ENCODE measurements around the gene CENPB. TPM values are rescaled to one million over a fixed set of nuclear protein-coding genes. Genes with fewer than 3 reads are reported as not detected.

The CENPB gene
- total and polyA plus RNA-seq, 4 donors: 44.7 to 89.4 (median 83.2) TPM

DNA sequence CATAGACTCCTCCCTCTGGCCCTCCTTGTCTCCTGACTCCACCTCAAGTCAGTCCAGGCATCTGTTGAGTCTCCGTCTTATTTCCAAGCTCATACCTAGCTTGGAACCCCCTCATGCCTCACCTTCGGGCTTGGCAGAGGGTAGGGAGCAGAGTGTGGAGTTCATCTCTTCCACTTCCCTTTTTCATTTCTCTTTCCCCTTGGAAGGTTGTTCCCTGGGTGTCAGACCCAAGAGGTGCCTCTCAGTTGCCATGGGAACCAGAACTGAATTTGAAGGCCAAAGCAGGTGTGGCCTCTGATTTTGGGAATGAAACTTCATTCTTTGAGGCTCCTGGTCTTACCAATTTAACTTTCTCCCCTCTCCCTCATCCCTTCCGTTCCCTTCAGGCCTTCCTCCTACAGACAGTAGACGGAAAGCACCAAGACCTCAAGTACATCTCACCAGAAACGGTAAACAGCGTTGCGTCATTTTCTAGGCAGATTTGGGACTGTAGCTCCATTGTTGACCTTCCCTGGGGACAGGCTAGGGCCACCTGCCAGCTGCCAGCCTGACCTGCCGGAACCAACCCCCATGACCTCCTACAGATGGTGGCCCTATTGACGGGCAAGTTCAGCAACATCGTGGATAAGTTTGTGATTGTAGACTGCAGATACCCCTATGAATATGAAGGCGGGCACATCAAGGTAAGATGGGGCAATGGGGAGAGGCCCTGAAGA lies 16.1 kb upstream of the CENPB start:
- Histone ChIP-seq H3K4me1 (ENCODE audit: control insufficient read depth in 1 of 2, insufficient read depth in 2 of 2, low read length in 2 of 2) (no peaks in the 10 kb centered on the region), H3K27me3 (ENCODE audit: control insufficient read depth in 1 of 2, insufficient read depth in 2 of 2, low read length in 1 of 2) (no peaks in the 10 kb centered on the region), H3K4me3 (ENCODE audit: low read length in 2 of 2) (no peak overlapping the region), H3K9me3 (ENCODE audit: control insufficient read depth, low read length) (no peaks in the 10 kb centered on the region), H3K36me3 (ENCODE audit: control insufficient read depth in 1 of 2, insufficient read depth in 2 of 2, low read length in 1 of 2) (peaks cover 0 to 4% of the 10 kb centered on the region in 2 donors), H3K27ac (ENCODE audit: low read depth in 1 of 2, low read length in 2 of 2) (no peak overlapping the region)
- intact Hi-C loops (cut with DNase I): no loop called here
- WGBS, 2 donors: 89 to 90% methylated on average over 11 of the region's 11 CpGs
- DNase-seq (no peak), ATAC-seq (ENCODE audit: low FRiP score) (no peak)

DNA sequence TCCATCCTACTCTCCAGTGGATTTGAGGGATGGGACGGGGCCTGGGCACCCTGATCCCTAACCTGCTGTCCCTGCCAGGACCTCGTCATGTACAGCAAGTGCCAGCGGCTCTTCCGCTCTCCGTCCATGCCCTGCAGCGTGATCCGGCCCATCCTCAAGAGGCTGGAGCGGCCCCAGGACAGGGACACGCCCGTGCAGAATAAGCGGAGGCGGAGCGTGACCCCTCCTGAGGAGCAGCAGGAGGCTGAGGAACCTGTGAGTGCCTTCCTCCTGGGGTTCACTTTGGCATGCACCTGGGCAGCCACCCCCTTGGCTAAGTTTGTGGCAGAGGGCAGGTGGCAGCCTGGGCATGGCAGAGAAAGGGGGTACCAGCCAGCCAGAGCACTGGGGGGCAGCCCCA lies 15.3 kb upstream of the CENPB start:
- no peak overlapping the region for H3K4me3 ChIP-seq (ENCODE audit: low read length in 2 of 2)
- intact Hi-C loops (cut with DNase I): no loop called here

DNA sequence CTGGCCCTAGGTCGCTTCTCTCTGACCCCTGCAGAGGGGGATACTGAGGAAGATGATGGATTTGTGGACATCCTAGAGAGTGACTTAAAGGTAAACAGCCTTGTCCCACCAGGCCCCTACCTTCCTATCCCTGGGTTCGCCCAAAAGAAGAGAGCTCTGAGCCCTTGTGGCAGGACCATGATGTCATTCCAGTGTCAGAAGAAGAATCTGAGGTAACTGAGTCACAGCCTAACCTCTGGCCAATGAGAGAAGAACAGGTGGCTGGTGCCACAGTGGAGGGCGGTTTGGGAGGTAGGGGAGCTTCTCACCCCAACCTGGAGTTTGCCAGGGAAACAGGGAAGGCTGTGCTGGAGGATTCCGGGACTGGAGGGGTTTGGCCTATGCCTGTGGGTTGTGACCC lies 14.8 kb upstream of the CENPB start:
- WGBS, 2 donors: 93 to 96% methylated on average over 4 of the region's 4 CpGs
- H3K36me3 ChIP-seq (ENCODE audit: control insufficient read depth in 1 of 2, insufficient read depth in 2 of 2, low read length in 1 of 2): peaks cover 0 to 4% of the 10 kb centered on the region in 2 donors
- no peak overlapping the region for H3K27ac ChIP-seq (ENCODE audit: low read depth in 1 of 2, low read length in 2 of 2)
- H3K9me3 ChIP-seq (ENCODE audit: control insufficient read depth, low read length): no peaks in the 10 kb centered on the region
- H3K4me1 ChIP-seq (ENCODE audit: control insufficient read depth in 1 of 2, insufficient read depth in 2 of 2, low read length in 2 of 2): no peaks in the 10 kb centered on the region
- peak in 1 of 2 donors; percentile 12 for DNase-seq
- no peak for ATAC-seq (ENCODE audit: low FRiP score)
- no peaks in the 10 kb centered on the region for H3K27me3 ChIP-seq (ENCODE audit: control insufficient read depth in 1 of 2, insufficient read depth in 2 of 2, low read length in 1 of 2)
- intact Hi-C loops (cut with DNase I): no loop called here
- no peak overlapping the region for H3K4me3 ChIP-seq (ENCODE audit: low read length in 2 of 2)

More for the DNA sequence above, 15.3 kb upstream of the CENPB start:
- Histone ChIP-seq H3K36me3 (ENCODE audit: control insufficient read depth in 1 of 2, insufficient read depth in 2 of 2, low read length in 1 of 2) (peaks cover 0 to 4% of the 10 kb centered on the region in 2 donors), H3K4me1 (ENCODE audit: control insufficient read depth in 1 of 2, insufficient read depth in 2 of 2, low read length in 2 of 2) (no peaks in the 10 kb centered on the region), H3K27ac (ENCODE audit: low read depth in 1 of 2, low read length in 2 of 2) (no peak overlapping the region), H3K9me3 (ENCODE audit: control insufficient read depth, low read length) (no peaks in the 10 kb centered on the region), H3K27me3 (ENCODE audit: control insufficient read depth in 1 of 2, insufficient read depth in 2 of 2, low read length in 1 of 2) (no peaks in the 10 kb centered on the region)
- DNase-seq: no peak
- no peak for ATAC-seq (ENCODE audit: low FRiP score)
- 95% methylated on average over 13 of the region's 13 CpGs for WGBS, 2 donors

DNA sequence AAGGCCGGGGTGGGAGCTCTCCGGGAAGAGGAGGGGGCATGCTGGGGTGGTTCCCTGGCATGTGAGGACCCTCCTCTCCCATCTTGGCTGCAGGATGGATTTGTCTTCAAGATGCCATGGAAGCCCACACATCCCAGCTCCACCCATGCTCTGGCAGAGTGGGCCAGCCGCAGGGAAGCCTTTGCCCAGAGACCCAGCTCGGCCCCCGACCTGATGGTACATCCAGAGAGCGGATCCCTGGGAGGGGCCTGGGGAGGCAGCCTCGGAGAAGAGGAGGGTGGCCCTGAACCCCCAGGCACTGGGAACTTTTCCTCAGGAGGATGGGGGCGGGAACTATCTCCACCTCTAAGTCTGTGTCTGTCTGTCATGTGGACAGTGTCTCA lies 14.3 kb upstream of the CENPB start:
- no peak overlapping the region for H3K4me3 ChIP-seq (ENCODE audit: low read length in 2 of 2)
- H3K27ac ChIP-seq (ENCODE audit: low read depth in 1 of 2, low read length in 2 of 2): no peak overlapping the region
- no peaks in the 10 kb centered on the region for H3K27me3 ChIP-seq (ENCODE audit: control insufficient read depth in 1 of 2, insufficient read depth in 2 of 2, low read length in 1 of 2)
- no peaks in the 10 kb centered on the region for H3K9me3 ChIP-seq (ENCODE audit: control insufficient read depth, low read length)
- H3K4me1 ChIP-seq (ENCODE audit: control insufficient read depth in 1 of 2, insufficient read depth in 2 of 2, low read length in 2 of 2): no peaks in the 10 kb centered on the region
- H3K36me3 ChIP-seq (ENCODE audit: control insufficient read depth in 1 of 2, insufficient read depth in 2 of 2, low read length in 1 of 2): peaks cover 0 to 4% of the 10 kb centered on the region in 2 donors
- intact Hi-C loops (cut with DNase I): no loop called here
- ATAC-seq (ENCODE audit: low FRiP score) (no peak), DNase-seq (peak in 1 of 2 donors; percentile 42)
- 88 to 95% methylated on average over 8 of the region's 8 CpGs for WGBS, 2 donors

DNA sequence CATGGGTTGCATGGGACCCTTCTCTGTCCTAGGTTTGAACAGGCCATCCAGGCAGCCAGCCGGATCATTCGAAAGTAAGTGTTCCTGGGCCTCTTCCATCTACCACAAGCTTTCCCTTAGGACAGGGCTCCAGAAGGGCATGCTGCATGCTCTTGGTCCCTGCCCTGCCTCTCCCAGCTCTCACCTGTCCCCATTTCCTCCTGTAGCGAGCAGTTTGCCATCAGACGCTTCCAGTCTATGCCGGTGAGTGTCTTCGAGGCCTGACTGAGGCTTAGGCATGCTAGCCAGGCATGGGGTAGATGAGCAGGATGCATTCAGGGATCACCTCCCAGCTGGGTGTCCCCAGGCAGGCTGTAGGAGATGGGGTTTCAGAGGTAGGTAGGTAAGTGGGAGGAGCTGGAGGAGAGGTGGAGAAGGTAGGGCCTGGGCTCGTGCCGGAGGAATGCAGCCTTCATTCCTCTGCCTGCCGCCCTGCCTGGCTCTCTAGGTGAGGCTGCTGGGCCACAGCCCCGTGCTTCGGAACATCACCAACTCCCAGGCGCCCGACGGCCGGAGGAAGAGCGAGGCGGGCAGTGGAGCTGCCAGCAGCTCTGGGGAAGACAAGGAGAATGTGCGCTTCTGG lies 13.8 kb upstream of the CENPB start:
- 91% methylated on average over 17 to 18 of the region's 18 CpGs for WGBS, 2 donors
- H3K27ac ChIP-seq (ENCODE audit: low read depth in 1 of 2, low read length in 2 of 2): no peak overlapping the region
- H3K4me3 ChIP-seq (ENCODE audit: low read length in 2 of 2): no peak overlapping the region
- no peaks in the 10 kb centered on the region for H3K27me3 ChIP-seq (ENCODE audit: control insufficient read depth in 1 of 2, insufficient read depth in 2 of 2, low read length in 1 of 2)
- no peak for DNase-seq
- ATAC-seq (ENCODE audit: low FRiP score): no peak
- intact Hi-C loops (cut with DNase I): no loop called here
- H3K9me3 ChIP-seq (ENCODE audit: control insufficient read depth, low read length): no peaks in the 10 kb centered on the region
- no peaks in the 10 kb centered on the region for H3K4me1 ChIP-seq (ENCODE audit: control insufficient read depth in 1 of 2, insufficient read depth in 2 of 2, low read length in 2 of 2)
- H3K36me3 ChIP-seq (ENCODE audit: control insufficient read depth in 1 of 2, insufficient read depth in 2 of 2, low read length in 1 of 2): peaks cover 0 to 4% of the 10 kb centered on the region in 2 donors

DNA sequence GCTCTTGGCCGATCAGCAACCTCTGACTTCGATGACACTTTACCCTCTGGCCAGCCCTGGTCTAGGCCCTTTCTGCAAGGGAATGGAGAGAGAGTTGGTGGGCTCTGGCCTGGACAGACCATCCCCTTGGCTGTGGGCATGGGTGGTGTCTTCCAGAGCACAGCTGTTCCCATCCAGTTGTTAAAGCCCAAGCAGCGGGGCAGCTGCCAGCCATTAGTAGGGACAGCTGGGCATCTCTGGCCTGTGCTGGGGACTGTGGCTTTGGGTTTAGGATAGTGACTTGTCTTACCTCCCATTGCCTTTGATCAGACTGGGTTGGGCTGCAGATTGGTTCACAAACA lies 12.3 kb upstream of the CENPB start:
- no peaks in the 10 kb centered on the region for H3K9me3 ChIP-seq (ENCODE audit: control insufficient read depth, low read length)
- H3K27me3 ChIP-seq (ENCODE audit: control insufficient read depth in 1 of 2, insufficient read depth in 2 of 2, low read length in 1 of 2): no peaks in the 10 kb centered on the region
- H3K27ac ChIP-seq (ENCODE audit: low read depth in 1 of 2, low read length in 2 of 2): no peak overlapping the region
- DNase-seq (peak in 1 of 2 donors; percentile 39), ATAC-seq (ENCODE audit: low FRiP score) (no peak)
- no peak overlapping the region for H3K4me3 ChIP-seq (ENCODE audit: low read length in 2 of 2)
- WGBS, 2 donors: 50 to 55% methylated on average over 3 of the region's 3 CpGs
- H3K4me1 ChIP-seq (ENCODE audit: control insufficient read depth in 1 of 2, insufficient read depth in 2 of 2, low read length in 2 of 2): no peaks in the 10 kb centered on the region
- H3K36me3 ChIP-seq (ENCODE audit: control insufficient read depth in 1 of 2, insufficient read depth in 2 of 2, low read length in 1 of 2): peaks cover 0 to 2% of the 10 kb centered on the region in 2 donors
- intact Hi-C loops (cut with DNase I): no loop called here

DNA sequence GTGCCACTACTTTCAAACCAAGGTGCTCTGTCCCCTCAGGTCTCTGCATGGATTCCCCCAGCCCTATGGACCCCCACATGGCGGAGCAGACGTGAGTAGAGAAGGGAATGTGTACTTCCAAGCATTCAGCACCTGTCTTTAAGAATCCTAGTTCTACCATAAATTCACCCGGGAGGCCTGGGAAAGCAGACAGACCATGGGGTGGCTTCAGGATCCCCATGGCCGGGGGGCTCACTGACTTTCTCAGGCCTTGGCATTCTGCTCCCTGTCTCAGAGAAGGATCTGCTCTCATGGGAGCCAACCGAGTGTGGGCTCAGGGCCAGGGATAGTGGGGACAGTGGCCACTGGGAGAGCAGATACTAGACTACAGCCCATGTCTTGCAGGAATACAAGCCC lies 11.8 kb upstream of the CENPB start:
- 48 to 60% methylated on average over 5 of the region's 5 CpGs for WGBS, 2 donors
- Histone ChIP-seq H3K4me3 (ENCODE audit: low read length in 2 of 2) (no peak overlapping the region), H3K36me3 (ENCODE audit: control insufficient read depth in 1 of 2, insufficient read depth in 2 of 2, low read length in 1 of 2) (peaks cover 0 to 2% of the 10 kb centered on the region in 2 donors), H3K27me3 (ENCODE audit: control insufficient read depth in 1 of 2, insufficient read depth in 2 of 2, low read length in 1 of 2) (no peaks in the 10 kb centered on the region), H3K9me3 (ENCODE audit: control insufficient read depth, low read length) (no peaks in the 10 kb centered on the region), H3K4me1 (ENCODE audit: control insufficient read depth in 1 of 2, insufficient read depth in 2 of 2, low read length in 2 of 2) (no peaks in the 10 kb centered on the region), H3K27ac (ENCODE audit: low read depth in 1 of 2, low read length in 2 of 2) (no peak overlapping the region)
- intact Hi-C loops (cut with DNase I): no loop called here
- ATAC-seq (ENCODE audit: low FRiP score) (no peak), DNase-seq (no peak)

DNA sequence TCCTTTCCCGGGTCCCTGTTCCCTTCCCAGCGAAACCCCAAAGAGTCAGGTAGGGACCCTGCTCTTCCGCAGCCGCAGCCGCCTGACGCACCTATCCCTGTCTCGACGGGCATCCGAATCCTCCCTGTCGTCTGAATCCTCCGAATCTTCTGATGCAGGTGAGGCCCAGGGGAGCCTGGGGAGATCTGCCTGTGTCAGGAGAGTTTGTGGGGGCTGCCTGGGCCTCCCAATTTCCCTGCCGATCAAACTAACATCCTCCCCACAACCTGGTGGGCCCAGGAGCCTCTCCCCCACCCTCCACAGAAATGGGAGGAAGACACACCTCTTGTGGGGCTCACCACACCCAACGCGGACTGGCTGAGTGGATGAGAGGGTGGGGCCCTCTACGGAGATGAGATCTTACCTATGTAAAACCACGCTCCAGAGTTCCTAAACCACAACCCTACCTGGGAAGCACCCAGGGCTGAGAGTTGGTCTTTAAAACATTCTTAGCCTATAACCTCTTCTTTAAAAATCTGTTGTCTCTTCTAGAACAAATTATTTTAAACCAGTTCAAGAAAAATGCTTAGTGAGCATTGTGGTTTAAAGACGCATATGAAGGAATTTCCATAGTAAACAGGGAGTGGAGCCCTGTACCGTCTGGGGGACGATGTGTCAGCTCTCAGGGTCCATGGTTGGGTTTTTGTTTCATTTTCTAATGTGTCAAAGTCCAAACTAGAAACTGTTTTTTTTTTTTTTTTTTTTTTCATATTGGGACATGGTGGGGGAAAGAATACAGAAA lies 11.2 kb upstream of the CENPB start:
- intact Hi-C loops (cut with DNase I): no loop called here

DNA sequence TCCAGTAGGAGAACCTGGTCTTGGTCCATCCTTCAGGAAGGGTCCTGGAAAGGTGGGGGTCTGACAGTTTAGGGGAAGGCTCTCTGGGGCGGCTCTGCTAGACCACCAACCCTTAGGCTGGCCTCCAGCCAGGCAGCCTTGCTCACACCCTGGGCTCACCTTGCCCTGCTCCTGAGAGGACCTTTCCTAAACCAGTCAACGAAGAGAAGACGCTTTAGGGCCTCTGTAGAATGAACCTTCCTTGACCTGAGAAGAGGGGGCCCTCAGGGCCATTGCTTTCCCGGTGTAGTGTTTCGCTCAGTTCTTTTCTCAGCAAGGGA lies 10.6 kb upstream of the CENPB start:
- intact Hi-C loops (cut with DNase I): no loop called here
- DNase-seq: no peak
- 82 to 86% methylated on average over 5 of the region's 5 CpGs for WGBS, 2 donors

More for the DNA sequence above, 11.2 kb upstream of the CENPB start:
- H3K27ac ChIP-seq (ENCODE audit: low read depth in 1 of 2, low read length in 2 of 2): no peak overlapping the region
- H3K4me1 ChIP-seq (ENCODE audit: control insufficient read depth in 1 of 2, insufficient read depth in 2 of 2, low read length in 2 of 2): no peaks in the 10 kb centered on the region
- no peaks in the 10 kb centered on the region for H3K36me3 ChIP-seq (ENCODE audit: control insufficient read depth in 1 of 2, insufficient read depth in 2 of 2, low read length in 1 of 2)
- H3K27me3 ChIP-seq (ENCODE audit: control insufficient read depth in 1 of 2, insufficient read depth in 2 of 2, low read length in 1 of 2): no peaks in the 10 kb centered on the region
- WGBS, 2 donors: 78 to 79% methylated on average over 19 of the region's 19 CpGs
- no peak overlapping the region for H3K4me3 ChIP-seq (ENCODE audit: low read length in 2 of 2)
- DNase-seq (peak in 1 of 2 donors; percentile 40), ATAC-seq (ENCODE audit: low FRiP score) (no peak)
- no peaks in the 10 kb centered on the region for H3K9me3 ChIP-seq (ENCODE audit: control insufficient read depth, low read length)

More for the DNA sequence above, 10.6 kb upstream of the CENPB start:
- Histone ChIP-seq H3K27me3 (ENCODE audit: control insufficient read depth in 1 of 2, insufficient read depth in 2 of 2, low read length in 1 of 2) (no peaks in the 10 kb centered on the region), H3K27ac (ENCODE audit: low read depth in 1 of 2, low read length in 2 of 2) (no peak overlapping the region), H3K36me3 (ENCODE audit: control insufficient read depth in 1 of 2, insufficient read depth in 2 of 2, low read length in 1 of 2) (no peaks in the 10 kb centered on the region), H3K9me3 (ENCODE audit: control insufficient read depth, low read length) (no peaks in the 10 kb centered on the region), H3K4me1 (ENCODE audit: control insufficient read depth in 1 of 2, insufficient read depth in 2 of 2, low read length in 2 of 2) (no peaks in the 10 kb centered on the region), H3K4me3 (ENCODE audit: low read length in 2 of 2) (no peak overlapping the region)
- no peak for ATAC-seq (ENCODE audit: low FRiP score)

Measured in aorta (tissue), 5 donors.